Stomach (tissue), 9 donors: ENCODE data around the gene N4BP2. TPM values are rescaled to one million over a fixed set of nuclear protein-coding genes. Genes with fewer than 3 reads are reported as not detected.

Experiments used
- DNase-seq, 2 donors: peaks; one replicate each; pipeline versions ENCODE4 v3.0.0 to v3.0.0-alpha.2; 2013 to 2019
- H3K27ac ChIP-seq, 5 donors: fragments of 200-600 bp in 4 of 5; sonication (generic) in 4 of 5; one replicate each; pipeline ENCODE4 v1.5.1; 2013 to 2019; ENCODE audit warnings: mild to moderate bottlenecking in 1 of 5, moderate library complexity in 1 of 5
- H3K27me3 ChIP-seq, 3 donors: fragments of 200-600 bp; sonication (generic); one replicate each; pipeline ENCODE4 v1.5.1; 2017 to 2019; ENCODE audit warnings: mixed run types in 1 of 3
- H3K36me3 ChIP-seq, 4 donors: fragments of 200-600 bp; sonication (generic); 1 replicate in 3 of 4; 2 replicates in 1 of 4; pipeline ENCODE4 v1.5.1; 2016 to 2019
- H3K4me1 ChIP-seq, 4 donors: fragments of 200-600 bp; sonication (generic); one replicate each; pipeline ENCODE4 v1.5.1; 2016 to 2019
- H3K4me3 ChIP-seq, 4 donors: fragments of 200-600 bp; sonication (generic) in 3 of 4; one replicate each; pipeline ENCODE4 v1.5.1; 2016 to 2019; ENCODE audit warnings: mild to moderate bottlenecking in 1 of 4
- H3K9me3 ChIP-seq, 4 donors: fragments of 200-600 bp; sonication (generic); one replicate each; pipeline ENCODE4 v1.5.1; 2016 to 2019
- EP300 ChIP-seq: sonication (generic); formaldehyde crosslinking; IDR thresholded peaks from one replicate; pipeline ENCODE4 v1.6.1; 2017; ENCODE audit warnings: antibody characterized with exemption
- POLR2A ChIP-seq, 4 donors: fragments of 450-650 bp; IDR thresholded peaks; one replicate each; pipeline ENCODE4 v1.6.1; 2016; ENCODE audit warnings: antibody characterized with exemption in 4 of 4, control low read depth in 2 of 4, mild to moderate bottlenecking in 1 of 4, moderate library complexity in 1 of 4
- POLR2AphosphoS5 ChIP-seq, 3 donors: sonication (generic); formaldehyde crosslinking; IDR thresholded peaks; one replicate each; pipeline ENCODE4 v1.6.1; 2016; ENCODE audit warnings: antibody characterized with exemption in 3 of 3
- WGBS, 5 donors: extraction: QIAGEN DNeasy Blood & Tissue Kit in 3 of 5; methylation state at CpG; one replicate each; pipeline versions ENCODE4 v1.1.5 to v1.1.7; 2013 to 2018; 5-methylcytosine and 5-hydroxymethylcytosine counted together
- intact Hi-C: fragments of 100-400 bp; cut with DNase I; formaldehyde crosslinking; loops from one replicate; pipeline ENCODE4 v1.15.1; 2023; ENCODE audit warnings: low total_unique reads
- polyA plus RNA-seq, 3 donors: library from polyadenylated mRNA; stranded (reverse); fragments of 200-250 nt; gene quantifications; one replicate each; pipeline ENCODE4 v1.2.3, GENCODE V29; 2013
- total RNA-seq, 5 donors: library from RNA; depleted of rRNA; stranded (reverse); fragments of >200 nt; gene quantifications; one replicate each; pipeline versions ENCODE4 v1.1.0 to v1.2.3, GENCODE V29; 2014 to 2016
- TF ChIP-seq, protein P1 (sequence below), 7 experiments: fragments of 450-650 bp in 4 of 7; fragments of 200-600 bp in 3 of 7; sonication (generic) in 3 of 7; IDR thresholded peaks; one replicate each; pipeline ENCODE4 v1.5.1; 2016 to 2019; ENCODE audit warnings: antibody characterized with exemption in 7 of 7, control low read depth in 2 of 7, mild to moderate bottlenecking in 1 of 7
- donor health status: healthy with polysubstance abuse.
- donor health status: Bipolar disorder and iron deficiency.
- donor health status: healthy.

N4BP2 gene
- total and polyA plus RNA-seq, 8 donors: 0.73 to 41.5 (median 5.5) TPM

DNA sequence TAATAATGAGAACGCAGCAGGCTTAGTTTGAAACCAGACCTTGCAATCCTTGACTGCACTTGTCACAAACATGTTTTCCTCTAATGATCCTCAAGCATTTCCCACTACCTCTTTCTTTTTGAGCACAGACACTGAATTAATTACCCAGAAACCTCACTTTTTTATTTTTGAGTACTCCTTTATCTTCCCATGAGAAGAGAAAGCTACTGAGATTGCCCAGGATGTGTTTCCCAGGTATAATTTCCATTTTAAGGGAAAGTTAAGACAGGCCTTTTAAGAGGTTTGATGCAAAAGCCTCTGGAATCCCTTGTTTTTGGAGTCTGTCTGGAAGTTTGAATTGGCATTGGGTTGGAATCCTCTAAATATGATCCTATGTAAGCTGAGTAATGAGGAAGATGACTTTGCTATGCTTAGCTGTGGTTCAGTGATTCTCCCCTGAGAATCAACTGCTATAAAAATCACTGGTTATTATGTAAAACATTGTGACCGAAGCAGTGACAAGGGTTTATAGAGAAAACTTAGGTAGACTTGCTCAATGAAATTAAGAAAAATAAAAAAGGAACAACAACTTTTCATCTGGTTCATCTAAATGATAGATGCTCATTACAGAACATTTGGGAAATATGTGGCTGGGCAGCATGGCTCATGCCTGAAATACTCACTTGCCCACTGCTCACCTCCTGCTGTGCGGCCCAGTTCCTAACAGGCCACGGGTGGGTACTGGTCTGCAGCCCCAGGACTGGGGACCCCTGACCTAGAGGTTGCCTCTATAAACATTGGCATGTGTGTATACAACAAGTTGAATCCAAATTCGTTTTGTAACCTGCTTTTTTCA is 129.4 kb downstream of the N4BP2 start:
- Histone ChIP-seq H3K4me1 (peaks cover 8 to 17% (median 12%) of the 10 kb centered on the region in 4 donors), H3K27me3 (no peaks in the 10 kb centered on the region), H3K36me3 (no peaks in the 10 kb centered on the region), H3K4me3 (no peak overlapping the region), H3K27ac (no peak overlapping the region), H3K9me3 (no peaks in the 10 kb centered on the region)
- WGBS, 5 donors: 82 to 90% (median 84%) methylated on average over 5 of the region's 5 CpGs
- TF ChIP-seq POLR2AphosphoS5 (IDR thresholded peaks at IDR 0.05) (no peak), POLR2A (IDR thresholded peaks at IDR 0.05) (no peak), EP300 (no peak)
- TF ChIP-seq, protein P1, sequence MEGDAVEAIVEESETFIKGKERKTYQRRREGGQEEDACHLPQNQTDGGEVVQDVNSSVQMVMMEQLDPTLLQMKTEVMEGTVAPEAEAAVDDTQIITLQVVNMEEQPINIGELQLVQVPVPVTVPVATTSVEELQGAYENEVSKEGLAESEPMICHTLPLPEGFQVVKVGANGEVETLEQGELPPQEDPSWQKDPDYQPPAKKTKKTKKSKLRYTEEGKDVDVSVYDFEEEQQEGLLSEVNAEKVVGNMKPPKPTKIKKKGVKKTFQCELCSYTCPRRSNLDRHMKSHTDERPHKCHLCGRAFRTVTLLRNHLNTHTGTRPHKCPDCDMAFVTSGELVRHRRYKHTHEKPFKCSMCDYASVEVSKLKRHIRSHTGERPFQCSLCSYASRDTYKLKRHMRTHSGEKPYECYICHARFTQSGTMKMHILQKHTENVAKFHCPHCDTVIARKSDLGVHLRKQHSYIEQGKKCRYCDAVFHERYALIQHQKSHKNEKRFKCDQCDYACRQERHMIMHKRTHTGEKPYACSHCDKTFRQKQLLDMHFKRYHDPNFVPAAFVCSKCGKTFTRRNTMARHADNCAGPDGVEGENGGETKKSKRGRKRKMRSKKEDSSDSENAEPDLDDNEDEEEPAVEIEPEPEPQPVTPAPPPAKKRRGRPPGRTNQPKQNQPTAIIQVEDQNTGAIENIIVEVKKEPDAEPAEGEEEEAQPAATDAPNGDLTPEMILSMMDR (IDR thresholded peaks at IDR 0.05): no peak
- intact Hi-C loops: no loop called here
- DNase-seq: no peak

GRCh38 chr4:40186665-40187014 is 130.0 kb downstream of the N4BP2 start:
- H3K36me3 ChIP-seq: no peaks in the 10 kb centered on the region
- no peak overlapping the region for H3K4me3 ChIP-seq
- intact Hi-C loops: no loop called here
- TF ChIP-seq, protein P1 (IDR thresholded peaks at IDR 0.05): no peak
- TF ChIP-seq EP300 (no peak), POLR2AphosphoS5 (IDR thresholded peaks at IDR 0.05) (no peak), POLR2A (IDR thresholded peaks at IDR 0.05) (no peak)
- no peaks in the 10 kb centered on the region for H3K27me3 ChIP-seq
- no peak overlapping the region for H3K27ac ChIP-seq
- WGBS, 5 donors: 79 to 100% (median 95%) methylated on average over 1 of the region's 1 CpG
- peaks cover 8 to 23% (median 14%) of the 10 kb centered on the region in 4 donors for H3K4me1 ChIP-seq
- no peak for DNase-seq
- H3K9me3 ChIP-seq: no peaks in the 10 kb centered on the region

GRCh38 chr4:40187386-40187906 is 130.8 kb downstream of the N4BP2 start:
- no peaks in the 10 kb centered on the region for H3K36me3 ChIP-seq
- TF ChIP-seq EP300: no peak
- TF ChIP-seq POLR2AphosphoS5 (IDR thresholded peaks at IDR 0.05): no peak
- no peak for TF ChIP-seq POLR2A (IDR thresholded peaks at IDR 0.05)
- TF ChIP-seq, protein P1 (IDR thresholded peaks at IDR 0.05): no peak
- no peak overlapping the region for H3K4me3 ChIP-seq
- peaks cover 13 to 31% (median 21%) of the 10 kb centered on the region in 4 donors for H3K4me1 ChIP-seq
- no peak for DNase-seq
- H3K27ac ChIP-seq: no peak overlapping the region
- intact Hi-C loops: no loop called here
- 91 to 95% (median 93%) methylated on average over 4 of the region's 4 CpGs for WGBS, 5 donors
- no peaks in the 10 kb centered on the region for H3K9me3 ChIP-seq
- H3K27me3 ChIP-seq: no peaks in the 10 kb centered on the region

DNA sequence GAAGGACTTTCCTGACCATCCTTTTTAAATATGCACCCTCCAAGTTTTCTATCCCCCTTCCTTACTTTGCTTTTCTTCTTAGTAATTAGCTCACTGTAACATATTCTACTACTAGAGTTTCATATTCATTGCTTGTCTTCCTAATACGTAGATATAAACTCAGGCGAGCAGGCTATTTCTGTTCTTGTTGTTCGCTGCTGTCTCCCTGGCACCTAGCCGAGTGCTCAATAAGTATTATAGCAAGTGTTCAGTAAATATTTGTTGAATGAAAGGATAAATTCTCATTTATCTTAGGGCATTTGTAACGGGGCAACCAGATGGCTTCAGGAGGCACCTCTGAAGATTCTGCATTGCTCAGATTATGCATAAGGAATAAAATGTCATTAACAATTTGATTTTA is 133.4 kb downstream of the N4BP2 start:
- no peak overlapping the region for H3K4me3 ChIP-seq
- intact Hi-C loops: no loop called here
- TF ChIP-seq POLR2AphosphoS5 (IDR thresholded peaks at IDR 0.05) (no peak), EP300 (no peak), POLR2A (IDR thresholded peaks at IDR 0.05) (no peak)
- TF ChIP-seq, protein P1 (IDR thresholded peaks at IDR 0.05): no peak
- peaks cover 19 to 52% (median 33%) of the 10 kb centered on the region in 4 donors for H3K4me1 ChIP-seq
- peak overlapping the region in 2 of 5 donors; percentile 59 to 83 for H3K27ac ChIP-seq
- no peaks in the 10 kb centered on the region for H3K27me3 ChIP-seq
- H3K36me3 ChIP-seq: no peaks in the 10 kb centered on the region
- H3K9me3 ChIP-seq: no peaks in the 10 kb centered on the region
- peak; percentile 74 to 78 for DNase-seq
- WGBS, 5 donors: 16 to 39% (median 27%) methylated on average over 5 of the region's 5 CpGs
